Psoas muscle (tissue), 8 donors: ENCODE results near the gene ASB1. TPM values are rescaled to one million over a fixed set of nuclear protein-coding genes. Genes with fewer than 3 reads are reported as not detected.

Source experiments
- ATAC-seq, 4 donors: fragments of 200-7000 bp; cut with Tn5 transposase; one replicate each; pipeline ENCODE4 v1.9.1; 2020; ENCODE audit warnings: moderate library complexity in 3 of 4, mild to moderate bottlenecking in 2 of 4
- DNase-seq, 2 donors: peaks; one replicate each; pipeline ENCODE4 v3.0.0-alpha.2; 2020
- H3K27ac ChIP-seq: fragments of 200-600 bp; one replicate; pipeline ENCODE4 v1.8.0; 2022
- H3K27me3 ChIP-seq, 3 donors: fragments of 200-600 bp in 1 of 3; one replicate each; pipeline versions ENCODE4 v1.6.1 to v1.8.0; 2013 to 2022; ENCODE audit warnings: low read length in 2 of 3, mild to moderate bottlenecking in 2 of 3, moderate library complexity in 1 of 3; ENCODE audit not compliant: insufficient read depth in 3 of 3
- H3K36me3 ChIP-seq, 2 donors: fragments of 200-600 bp in 1 of 2; one replicate each; pipeline versions ENCODE4 v1.6.1 to v1.8.0; 2013 to 2022; ENCODE audit warnings: low read depth in 1 of 2, mild to moderate bottlenecking in 1 of 2, moderate library complexity in 1 of 2; ENCODE audit not compliant: insufficient read depth in 1 of 2
- H3K4me1 ChIP-seq: fragments of 200-600 bp; one replicate; pipeline ENCODE4 v1.8.0; 2022
- H3K4me3 ChIP-seq: fragments of 200-600 bp; one replicate; pipeline ENCODE4 v1.8.0; 2022; ENCODE audit warnings: mild to moderate bottlenecking
- H3K9me3 ChIP-seq: fragments of 200-600 bp; one replicate; pipeline ENCODE4 v1.8.0; 2022
- CTCF ChIP-seq: fragments of 200-600 bp; IDR thresholded peaks from one replicate; pipeline ENCODE4 v1.8.0; 2022; ENCODE audit warnings: antibody characterized with exemption
- WGBS, 3 donors: extraction: QIAGEN DNeasy Blood & Tissue Kit; methylation state at CpG; one replicate each; pipeline versions ENCODE4 v1.1.6 to v1.1.7; 2013; 5-methylcytosine and 5-hydroxymethylcytosine counted together
- intact Hi-C, 2 donors: fragments of 100-400 bp; cut with DNase I; formaldehyde crosslinking; loops; one replicate each; pipeline versions ENCODE4 v1.11.0 to v1.14.2; 2022
- polyA plus RNA-seq, 3 donors: library from polyadenylated mRNA; stranded (reverse); fragments of 200-250 nt; gene quantifications; one replicate each; pipeline ENCODE4 v1.2.3, GENCODE V29; 2013
- total RNA-seq, 4 donors: library from RNA; stranded (reverse); fragmentation: NEBNext Ultra II Directional in 2 of 4; extraction: Animal tissue kit (Norgen Biotek cat#: 25700) in 2 of 4; gene quantifications; one replicate each; pipeline versions ENCODE4 v1.2.1 to v1.2.4, GENCODE V29; 2021 to 2023
- donor health status: healthy with polysubstance abuse.
- donor health status: DM: no; HTN: no; CAD: no; lungs with moderate emphysema.
- donor health status: Bipolar disorder and iron deficiency.
- donor health status: healthy.
- donor health status: DM: yes; HTN: yes; CAD: no.
- donor health status: DM: no; HTN: no; CAD: no.
- donor health status: DM: no; HTN: no; CAD: no.
- donor health status: DM: yes; HTN: yes; CAD: no.

The ASB1 gene
- total and polyA plus RNA-seq, 7 donors, result 21.3 to 48.0 (median 42.7) TPM

GRCh38 chr2:238493880-238494572, 67.3 kb downstream of the ASB1 start:
- no peak overlapping the region for H3K27ac ChIP-seq
- H3K4me1 ChIP-seq, result no peaks in the 10 kb centered on the region
- no peak for TF ChIP-seq CTCF
- no peaks in the 10 kb centered on the region for H3K36me3 ChIP-seq
- DNase-seq (peak in 1 of 2 donors; percentile 15), ATAC-seq (no peak)
- no peak overlapping the region for H3K4me3 ChIP-seq
- WGBS, 3 donors, result 76 to 81% (median 78%) methylated on average over 18 of the region's 18 CpGs
- no peaks in the 10 kb centered on the region for H3K9me3 ChIP-seq
- H3K27me3 ChIP-seq, result peaks cover 0 to 1% (median 0%) of the 10 kb centered on the region in 3 donors
- intact Hi-C loops, result no loop called here

- intact Hi-C loops, result no loop called here
- H3K27ac ChIP-seq, result no peak overlapping the region
- WGBS, 3 donors, result 83 to 91% (median 90%) methylated on average over 16 of the region's 16 CpGs
These were observed 67.8 kb downstream of the ASB1 start for GRCh38 chr2:238494573-238494961.

GRCh38 chr2:238495422-238495821, 68.7 kb downstream of the ASB1 start:
- intact Hi-C loops, result no loop called here

More at GRCh38 chr2:238494573-238494961, 67.8 kb downstream of the ASB1 start:
- DNase-seq (peak in 1 of 2 donors; percentile 31), ATAC-seq (no peak)
- Histone ChIP-seq H3K27me3 (no peaks in the 10 kb centered on the region), H3K4me3 (no peak overlapping the region), H3K9me3 (no peaks in the 10 kb centered on the region), H3K4me1 (no peaks in the 10 kb centered on the region), H3K36me3 (no peaks in the 10 kb centered on the region)
- no peak for TF ChIP-seq CTCF

GRCh38 chr2:238496756-238497609, 70.3 kb downstream of the ASB1 start:
- 90 to 92% (median 90%) methylated on average over 23 of the region's 23 CpGs for WGBS, 3 donors
- Histone ChIP-seq H3K36me3 (no peaks in the 10 kb centered on the region), H3K4me1 (no peaks in the 10 kb centered on the region), H3K9me3 (no peaks in the 10 kb centered on the region), H3K4me3 (no peak overlapping the region), H3K27ac (no peak overlapping the region), H3K27me3 (no peaks in the 10 kb centered on the region)
- DNase-seq, result no peak
- intact Hi-C loops, result no loop called here
- TF ChIP-seq CTCF, result no peak
- ATAC-seq, result no peak

More at GRCh38 chr2:238495422-238495821, 68.7 kb downstream of the ASB1 start:
- WGBS, 3 donors, result 87 to 90% (median 89%) methylated on average over 10 of the region's 10 CpGs
- H3K27ac ChIP-seq, result no peak overlapping the region
- no peak overlapping the region for H3K4me3 ChIP-seq
- no peaks in the 10 kb centered on the region for H3K9me3 ChIP-seq
- ATAC-seq (no peak), DNase-seq (peak in 1 of 2 donors; percentile 19)
- H3K4me1 ChIP-seq, result no peaks in the 10 kb centered on the region
- no peak for TF ChIP-seq CTCF
- no peaks in the 10 kb centered on the region for H3K27me3 ChIP-seq
- no peaks in the 10 kb centered on the region for H3K36me3 ChIP-seq
